Measurements from ENCODE around the gene NHLRC1. TPM values are rescaled to one million over a fixed set of nuclear protein-coding genes. Genes with fewer than 3 reads are reported as not detected.

Gene NHLRC1
- total and polyA plus RNA-seq, 2 of the 13 experiments (the other 11 are each of a cell fraction or from before 2014, with no cell fraction given) = 0.04 to 0.11 TPM

- no peak for TF ChIP-seq ZNF850 (CRISPR knock-in tag; conservative IDR thresholded peaks at IDR 0.05)
- TF ChIP-seq NFATC3 (CRISPR knock-in tag; IDR thresholded peaks at IDR 0.05) = no peak
- 0 out of 2 replicates have a peak, but pooled peaks have one; percentile 42 for TF ChIP-seq FIP1L1 (IDR thresholded peaks at IDR 0.05; ENCODE audit: borderline replicate concordance, insufficient read depth, low read depth, low read length)
- no peak; the same call in 1 of the 2 replicates for TF ChIP-seq ARHGAP35 (CRISPR knock-in tag; IDR thresholded peaks at IDR 0.05; ENCODE audit: borderline replicate concordance)
- TF ChIP-seq ISX (CRISPR knock-in tag; conservative IDR thresholded peaks at IDR 0.05) = 0 out of 2 replicates have a peak, but pooled peaks have one; percentile 72
- no peak for TF ChIP-seq ZNF557 (CRISPR knock-in tag; IDR thresholded peaks at IDR 0.05)
- TF ChIP-seq ZNF256 (CRISPR knock-in tag; conservative IDR thresholded peaks at IDR 0.05) = no peak
- TF ChIP-seq ZNF710 (CRISPR knock-in tag; IDR thresholded peaks at IDR 0.05; ENCODE audit: borderline replicate concordance) = 0 out of 2 replicates have a peak, but pooled peaks have one; percentile 3
- TF ChIP-seq NFE2L1 (CRISPR knock-in tag; IDR thresholded peaks at IDR 0.05; ENCODE audit: borderline replicate concordance) = no peak
- no peak for TF ChIP-seq ZNF143 (CRISPR knock-in tag; IDR thresholded peaks at IDR 0.05)
- no peak; the same call in 1 of the 2 replicates for TF ChIP-seq ZNF605 (CRISPR knock-in tag; IDR thresholded peaks at IDR 0.05)
- TF ChIP-seq TERF1 (CRISPR knock-in tag; IDR thresholded peaks at IDR 0.05) = no peak
- TF ChIP-seq YY1 (IDR thresholded peaks at IDR 0.05; ENCODE audit: insufficient read depth, insufficient replicate concordance, low read depth, low read length) = no peak
- peak; percentile 60; the same call in 1 of the 2 replicates for TF ChIP-seq ZNF329 (CRISPR knock-in tag; IDR thresholded peaks at IDR 0.05; ENCODE audit: low read depth)
- TF ChIP-seq, protein P1, sequence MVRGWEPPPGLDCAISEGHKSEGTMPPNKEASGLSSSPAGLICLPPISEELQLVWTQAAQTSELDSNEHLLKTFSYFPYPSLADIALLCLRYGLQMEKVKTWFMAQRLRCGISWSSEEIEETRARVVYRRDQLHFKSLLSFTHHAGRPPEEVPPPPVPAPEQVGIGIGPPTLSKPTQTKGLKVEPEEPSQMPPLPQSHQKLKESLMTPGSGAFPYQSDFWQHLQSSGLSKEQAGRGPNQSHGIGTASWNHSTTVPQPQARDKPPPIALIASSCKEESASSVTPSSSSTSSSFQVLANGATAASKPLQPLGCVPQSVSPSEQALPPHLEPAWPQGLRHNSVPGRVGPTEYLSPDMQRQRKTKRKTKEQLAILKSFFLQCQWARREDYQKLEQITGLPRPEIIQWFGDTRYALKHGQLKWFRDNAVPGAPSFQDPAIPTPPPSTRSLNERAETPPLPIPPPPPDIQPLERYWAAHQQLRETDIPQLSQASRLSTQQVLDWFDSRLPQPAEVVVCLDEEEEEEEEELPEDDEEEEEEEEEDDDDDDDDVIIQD (CRISPR knock-in tag; IDR thresholded peaks at IDR 0.05; ENCODE audit: low read depth) = peak; percentile 87
- peak; percentile 25; the same call in 1 of the 2 replicates for TF ChIP-seq KDM2A (CRISPR knock-in tag; IDR thresholded peaks at IDR 0.05; ENCODE audit: borderline replicate concordance, low read depth)
- peak; percentile 54 for TF ChIP-seq KMT2B (CRISPR knock-in tag; IDR thresholded peaks at IDR 0.05)
- no peak for TF ChIP-seq FOXJ3 (CRISPR knock-in tag; IDR thresholded peaks at IDR 0.05; ENCODE audit: borderline replicate concordance)
- TF ChIP-seq KAT2B (IDR thresholded peaks at IDR 0.05; ENCODE audit: borderline replicate concordance, low read depth, low read length) = no peak
- TF ChIP-seq YEATS4 (CRISPR knock-in tag; IDR thresholded peaks at IDR 0.05; ENCODE audit: borderline replicate concordance) = peak; percentile 35; the same call in 1 of the 2 replicates
- no peak for TF ChIP-seq ZNF878 (CRISPR knock-in tag; IDR thresholded peaks at IDR 0.05)
These were observed 32.8 kb upstream of the NHLRC1 start, which contains the start of gene KDM1B (continued) for GRCh38 chr6:18155150-18155863.
